GM10266 (cell line): Measurements from ENCODE around the gene PDIA3.
"Not testable (repeated sequence)": the region's sequence is repeated elsewhere in the genome, so short reads cannot be mapped to it uniquely, and the experiment has no call there.

Source experiments
- DNase-seq: peaks from one replicate; pipeline ENCODE4 v3.0.0; 2012; ENCODE audit errors: extremely low spot score
- CTCF ChIP-seq: IDR thresholded peaks from 2 replicates; pipeline ENCODE4 v1.5.1; 2012; ENCODE audit warnings: mild to moderate bottlenecking, low read depth; ENCODE audit not compliant: control insufficient read depth, insufficient read depth; ENCODE audit errors: missing control alignments

The PDIA3 gene

GRCh38 chr15:43808960-43809678 is 62.9 kb downstream of the PDIA3 start:
- DNase-seq = no peak
- TF ChIP-seq CTCF = no peak

GRCh38 chr15:43815064-43815463 is 68.8 kb downstream of the PDIA3 start:
- DNase-seq = not testable (repeated sequence)

- no peak for TF ChIP-seq CTCF
- DNase-seq = no peak
Observed at GRCh38 chr15:43821505-43821904, 75.3 kb downstream of the PDIA3 start.
